ENCODE results near the gene CPNE5.

DNA sequence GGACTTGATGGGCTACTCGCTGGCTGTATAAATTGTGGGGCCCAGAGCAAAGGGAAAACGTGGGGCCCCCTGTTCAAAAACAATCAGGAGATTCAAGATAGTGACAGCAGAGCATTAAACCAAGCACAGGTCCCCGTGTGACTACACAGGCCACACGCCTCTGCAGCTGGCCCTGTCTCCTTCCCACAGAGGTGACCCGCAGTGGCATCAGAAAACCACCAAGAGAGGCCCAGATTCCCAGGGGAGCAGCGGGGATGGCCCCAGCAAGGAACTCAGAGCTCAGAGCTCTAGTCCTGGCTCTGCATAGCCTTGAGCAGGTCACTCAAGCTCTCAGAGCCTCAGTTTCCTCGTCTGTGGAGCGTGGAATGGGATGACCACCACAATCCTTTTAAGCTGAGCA, 57.6 kb downstream of the CPNE5 start:
- TF ChIP-seq CTCF (IDR thresholded peaks at IDR 0.05): no peak
- TF ChIP-seq POLR2A (IDR thresholded peaks at IDR 0.05): no peak

Measured in thyroid gland (tissue), 4 donors.